NT2/D1 (cell line): ENCODE measurements around the gene ARHGAP21.

Experiments used
- YY1 ChIP-seq: IDR thresholded peaks from 2 replicates; pipeline ENCODE4 v1.6.1; 2011; ENCODE audit not compliant: insufficient read length, insufficient read depth
- ZNF274 ChIP-seq: IDR thresholded peaks from 2 replicates; pipeline ENCODE4 v1.6.1; 2011; ENCODE audit warnings: mild to moderate bottlenecking, low read depth, low read length

DNA sequence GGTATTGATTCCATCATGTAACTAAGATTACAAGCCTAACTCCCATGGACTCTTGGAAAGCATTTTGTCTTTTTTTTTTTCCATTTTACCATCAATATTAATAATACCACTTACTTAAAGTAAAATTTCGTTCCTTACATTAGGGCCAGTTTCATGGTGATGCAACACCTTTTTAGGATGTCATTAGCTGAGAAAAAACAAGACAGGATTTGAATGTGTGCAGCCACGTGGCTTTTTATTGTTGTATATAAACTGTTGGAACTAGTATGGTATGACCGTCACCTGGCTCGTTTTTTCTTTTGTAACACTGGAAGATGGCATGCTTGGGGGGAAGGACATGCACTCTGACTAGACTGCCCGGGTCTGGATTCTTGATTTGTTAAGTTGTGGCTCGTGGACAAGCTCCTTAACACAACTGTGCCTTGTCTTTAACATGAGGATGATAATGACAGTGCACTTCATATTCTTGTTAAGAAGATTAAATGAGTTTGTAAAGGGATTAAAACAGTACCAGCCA, 42.1 kb downstream of the ARHGAP21 start:
- TF ChIP-seq YY1 (no peak), ZNF274 (no peak)
